ENCODE measurements around the gene VPS52.

The VPS52 gene

GRCh38 chr6:33271468-33272274 lies at the start of gene VPS52, which contains the start of gene RPS18:
Gene VPS52, minus strand, starts transcription at chr6:33271876. Its CDS starts 201 bp downstream, at chr6:33271675.
Gene RPS18, plus strand, starts transcription at chr6:33272075. Its CDS starts 45 bp downstream, at chr6:33272120.
- peak within 1 kb of the TSS; percentile 95 for H3K27ac ChIP-seq (ENCODE audit: low read length)
- H3K27me3 ChIP-seq (ENCODE audit: control insufficient read depth, insufficient read depth, low read length): no peaks in the 10 kb centered on the region
- H3K4me3 ChIP-seq (ENCODE audit: low read length): peak within 1 kb of the TSS; percentile 78
- H3K4me1 ChIP-seq (ENCODE audit: control insufficient read depth, low read depth, low read length): peaks cover 12% of the 10 kb centered on the region
- H3K36me3 ChIP-seq (ENCODE audit: control insufficient read depth, low read depth, low read length): peaks cover 60% of the 10 kb centered on the region
- H3K9ac ChIP-seq (ENCODE audit: low read length): peak within 1 kb of the TSS; percentile 87
- no peaks in the 10 kb centered on the region for H3K9me3 ChIP-seq (ENCODE audit: control insufficient read depth, low read depth, low read length)

GRCh38 chr6:33321227-33321626 lies 49.6 kb upstream of the VPS52 start:
- H3K27me3 ChIP-seq (ENCODE audit: control insufficient read depth, insufficient read depth, low read length): no peaks in the 10 kb centered on the region
- H3K9ac ChIP-seq (ENCODE audit: low read length): no peak overlapping the region
- H3K4me3 ChIP-seq (ENCODE audit: low read length): no peak overlapping the region
- H3K27ac ChIP-seq (ENCODE audit: low read length): no peak overlapping the region
- H3K36me3 ChIP-seq (ENCODE audit: control insufficient read depth, low read depth, low read length): peaks cover 23% of the 10 kb centered on the region
- peaks cover 17% of the 10 kb centered on the region for H3K4me1 ChIP-seq (ENCODE audit: control insufficient read depth, low read depth, low read length)
- no peaks in the 10 kb centered on the region for H3K9me3 ChIP-seq (ENCODE audit: control insufficient read depth, low read depth, low read length)

- H3K9me3 ChIP-seq (ENCODE audit: control insufficient read depth, low read depth, low read length): no peaks in the 10 kb centered on the region
- H3K27ac ChIP-seq (ENCODE audit: low read length): no peak overlapping the region
- H3K27me3 ChIP-seq (ENCODE audit: control insufficient read depth, insufficient read depth, low read length): no peaks in the 10 kb centered on the region
- H3K4me3 ChIP-seq (ENCODE audit: low read length): no peak overlapping the region
- peaks cover 23% of the 10 kb centered on the region for H3K36me3 ChIP-seq (ENCODE audit: control insufficient read depth, low read depth, low read length)
- H3K9ac ChIP-seq (ENCODE audit: low read length): no peak overlapping the region
- H3K4me1 ChIP-seq (ENCODE audit: control insufficient read depth, low read depth, low read length): peaks cover 17% of the 10 kb centered on the region
Observed at GRCh38 chr6:33320315-33321181, 48.9 kb upstream of the VPS52 start.

- H3K4me1 ChIP-seq (ENCODE audit: control insufficient read depth, low read depth, low read length): peaks cover 18% of the 10 kb centered on the region
Observed at GRCh38 chr6:33319939-33320314, 48.3 kb upstream of the VPS52 start.

GRCh38 chr6:33318426-33319073 lies 46.9 kb upstream of the VPS52 start:
- no peaks in the 10 kb centered on the region for H3K27me3 ChIP-seq (ENCODE audit: control insufficient read depth, insufficient read depth, low read length)
- peak overlapping the region; percentile 71 for H3K9ac ChIP-seq (ENCODE audit: low read length)
- peak overlapping the region; percentile 92 for H3K4me3 ChIP-seq (ENCODE audit: low read length)
- H3K9me3 ChIP-seq (ENCODE audit: control insufficient read depth, low read depth, low read length): no peaks in the 10 kb centered on the region
- H3K36me3 ChIP-seq (ENCODE audit: control insufficient read depth, low read depth, low read length): peaks cover 23% of the 10 kb centered on the region
- peaks cover 15% of the 10 kb centered on the region for H3K4me1 ChIP-seq (ENCODE audit: control insufficient read depth, low read depth, low read length)
- H3K27ac ChIP-seq (ENCODE audit: low read length): peak overlapping the region; percentile 22

More at GRCh38 chr6:33319939-33320314, 48.3 kb upstream of the VPS52 start:
- no peak overlapping the region for H3K9ac ChIP-seq (ENCODE audit: low read length)
- no peak overlapping the region for H3K4me3 ChIP-seq (ENCODE audit: low read length)
- H3K9me3 ChIP-seq (ENCODE audit: control insufficient read depth, low read depth, low read length): no peaks in the 10 kb centered on the region
- H3K27me3 ChIP-seq (ENCODE audit: control insufficient read depth, insufficient read depth, low read length): no peaks in the 10 kb centered on the region
- H3K27ac ChIP-seq (ENCODE audit: low read length): no peak overlapping the region
- peaks cover 23% of the 10 kb centered on the region for H3K36me3 ChIP-seq (ENCODE audit: control insufficient read depth, low read depth, low read length)

- peak within 1 kb of the TSS; percentile 78 for H3K27ac ChIP-seq (ENCODE audit: low read length)
- H3K9me3 ChIP-seq (ENCODE audit: control insufficient read depth, low read depth, low read length): no peaks in the 10 kb centered on the region
- peak within 1 kb of the TSS; percentile 71 for H3K9ac ChIP-seq (ENCODE audit: low read length)
- H3K27me3 ChIP-seq (ENCODE audit: control insufficient read depth, insufficient read depth, low read length): no peaks in the 10 kb centered on the region
- peaks cover 23% of the 10 kb centered on the region for H3K36me3 ChIP-seq (ENCODE audit: control insufficient read depth, low read depth, low read length)
- peak within 1 kb of the TSS; percentile 92 for H3K4me3 ChIP-seq (ENCODE audit: low read length)
- peaks cover 14% of the 10 kb centered on the region for H3K4me1 ChIP-seq (ENCODE audit: control insufficient read depth, low read depth, low read length)
Observed at GRCh38 chr6:33317669-33318425, 46.2 kb upstream of the VPS52 start, which contains the start of gene ZBTB22. Gene ZBTB22, minus strand, starts transcription at chr6:33317744. Its CDS starts 828 bp downstream, at chr6:33316916.

- Histone ChIP-seq H3K36me3 (ENCODE audit: control insufficient read depth, low read depth, low read length) (peaks cover 23% of the 10 kb centered on the region), H3K9me3 (ENCODE audit: control insufficient read depth, low read depth, low read length) (no peaks in the 10 kb centered on the region), H3K4me3 (ENCODE audit: low read length) (peak overlapping the region; percentile 68), H3K27me3 (ENCODE audit: control insufficient read depth, insufficient read depth, low read length) (no peaks in the 10 kb centered on the region), H3K9ac (ENCODE audit: low read length) (no peak overlapping the region), H3K27ac (ENCODE audit: low read length) (no peak overlapping the region), H3K4me1 (ENCODE audit: control insufficient read depth, low read depth, low read length) (peaks cover 14% of the 10 kb centered on the region)
Observed at GRCh38 chr6:33317419-33317668, 45.7 kb upstream of the VPS52 start.

GRCh38 chr6:33316603-33317418 lies 45.1 kb upstream of the VPS52 start:
- peaks cover 17% of the 10 kb centered on the region for H3K4me1 ChIP-seq (ENCODE audit: control insufficient read depth, low read depth, low read length)
- no peaks in the 10 kb centered on the region for H3K9me3 ChIP-seq (ENCODE audit: control insufficient read depth, low read depth, low read length)
- H3K36me3 ChIP-seq (ENCODE audit: control insufficient read depth, low read depth, low read length): peaks cover 23% of the 10 kb centered on the region
- no peaks in the 10 kb centered on the region for H3K27me3 ChIP-seq (ENCODE audit: control insufficient read depth, insufficient read depth, low read length)
- peak overlapping the region; percentile 68 for H3K4me3 ChIP-seq (ENCODE audit: low read length)
- no peak overlapping the region for H3K27ac ChIP-seq (ENCODE audit: low read length)
- H3K9ac ChIP-seq (ENCODE audit: low read length): no peak overlapping the region

- H3K36me3 ChIP-seq (ENCODE audit: control insufficient read depth, low read depth, low read length): peaks cover 23% of the 10 kb centered on the region
- H3K9me3 ChIP-seq (ENCODE audit: control insufficient read depth, low read depth, low read length): no peaks in the 10 kb centered on the region
- no peak overlapping the region for H3K9ac ChIP-seq (ENCODE audit: low read length)
- H3K27ac ChIP-seq (ENCODE audit: low read length): no peak overlapping the region
- no peaks in the 10 kb centered on the region for H3K27me3 ChIP-seq (ENCODE audit: control insufficient read depth, insufficient read depth, low read length)
- H3K4me3 ChIP-seq (ENCODE audit: low read length): no peak overlapping the region
- H3K4me1 ChIP-seq (ENCODE audit: control insufficient read depth, low read depth, low read length): peaks cover 15% of the 10 kb centered on the region
Observed at GRCh38 chr6:33315793-33316602, 44.3 kb upstream of the VPS52 start.
